DND-41 (cell line): ENCODE measurements around the gene STX1B.

ENCODE experiments used
- EZH2 ChIP-seq: IDR thresholded peaks from 3 replicates; pipeline ENCODE4 v1.6.1; 2012; ENCODE audit warnings: borderline replicate concordance, low read depth, mild to moderate bottlenecking, moderate library complexity, low read length, inconsistent platforms; ENCODE audit not compliant: severe bottlenecking
- TF ChIP-seq, protein P1 (sequence below): IDR thresholded peaks from 2 replicates; pipeline ENCODE4 v1.5.1; 2012; ENCODE audit warnings: borderline replicate concordance, low read length, moderate library complexity, mild to moderate bottlenecking; ENCODE audit not compliant: poor library complexity, severe bottlenecking; ENCODE audit errors: extremely low read depth

DNA sequence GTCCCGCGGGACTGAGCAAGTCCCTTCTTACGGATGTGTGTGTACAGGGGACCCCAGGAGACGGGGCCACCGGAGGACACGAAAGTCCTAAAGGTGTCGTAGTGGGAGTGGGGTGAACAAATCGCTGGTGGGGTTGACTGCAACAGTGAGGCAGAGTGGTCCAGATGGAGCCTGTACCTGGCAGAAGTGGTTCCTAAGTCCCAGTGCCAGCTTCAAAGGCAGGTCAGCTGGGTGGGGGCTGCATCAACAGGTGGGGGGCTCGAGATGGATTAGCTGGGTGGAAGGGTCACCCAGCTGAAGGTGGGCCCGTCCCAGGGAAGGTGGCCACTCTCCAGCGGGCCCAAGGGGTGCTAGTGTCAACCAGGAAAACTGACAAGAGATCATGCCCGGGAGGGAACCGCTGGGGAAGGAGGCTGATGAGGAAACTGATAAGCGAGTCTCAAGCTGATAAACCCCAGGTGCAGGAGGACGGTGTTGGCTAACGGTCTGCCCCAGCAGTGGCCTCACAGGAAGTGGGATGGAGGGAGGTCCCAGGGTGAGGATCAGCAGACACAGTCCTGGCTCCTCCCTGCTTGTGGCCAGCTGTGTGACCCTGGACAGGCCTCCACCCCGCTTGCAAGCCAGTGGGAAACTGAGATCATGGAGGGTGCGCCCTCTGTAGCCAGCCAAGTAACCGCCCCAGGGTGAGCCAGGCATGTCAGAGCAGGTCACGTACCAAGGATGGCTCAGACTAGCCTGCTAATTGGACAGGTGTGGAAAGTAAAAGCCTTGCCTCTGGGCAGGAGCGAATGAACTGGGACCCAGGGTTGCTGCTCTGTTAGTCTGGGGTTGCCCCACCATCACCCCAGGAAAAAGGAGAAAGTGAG lies 60.6 kb downstream of the STX1B start:
- TF ChIP-seq, protein P1, sequence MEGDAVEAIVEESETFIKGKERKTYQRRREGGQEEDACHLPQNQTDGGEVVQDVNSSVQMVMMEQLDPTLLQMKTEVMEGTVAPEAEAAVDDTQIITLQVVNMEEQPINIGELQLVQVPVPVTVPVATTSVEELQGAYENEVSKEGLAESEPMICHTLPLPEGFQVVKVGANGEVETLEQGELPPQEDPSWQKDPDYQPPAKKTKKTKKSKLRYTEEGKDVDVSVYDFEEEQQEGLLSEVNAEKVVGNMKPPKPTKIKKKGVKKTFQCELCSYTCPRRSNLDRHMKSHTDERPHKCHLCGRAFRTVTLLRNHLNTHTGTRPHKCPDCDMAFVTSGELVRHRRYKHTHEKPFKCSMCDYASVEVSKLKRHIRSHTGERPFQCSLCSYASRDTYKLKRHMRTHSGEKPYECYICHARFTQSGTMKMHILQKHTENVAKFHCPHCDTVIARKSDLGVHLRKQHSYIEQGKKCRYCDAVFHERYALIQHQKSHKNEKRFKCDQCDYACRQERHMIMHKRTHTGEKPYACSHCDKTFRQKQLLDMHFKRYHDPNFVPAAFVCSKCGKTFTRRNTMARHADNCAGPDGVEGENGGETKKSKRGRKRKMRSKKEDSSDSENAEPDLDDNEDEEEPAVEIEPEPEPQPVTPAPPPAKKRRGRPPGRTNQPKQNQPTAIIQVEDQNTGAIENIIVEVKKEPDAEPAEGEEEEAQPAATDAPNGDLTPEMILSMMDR, result no peak
- TF ChIP-seq EZH2, result no peak
